HepG2 (cell line): ENCODE results near the gene CD4. TPM values are rescaled to one million over a fixed set of nuclear protein-coding genes. Genes with fewer than 3 reads are reported as not detected.
A peak's percentile ranks its signal among the peaks of the same experiment; 100 is the strongest.

Experiments
- BCL6 ChIP-seq: IDR thresholded peaks from 2 replicates; pipeline ENCODE4 v1.6.1; 2016; ENCODE audit warnings: missing genetic modification reagents, missing compliant biosample characterization
- CENPX ChIP-seq: sonication (generic); formaldehyde crosslinking; IDR thresholded peaks from 2 replicates; pipeline ENCODE4 v1.9.0; 2021; ENCODE audit warnings: mild to moderate bottlenecking, missing genetic modification reagents, moderate library complexity
- FOSL1 ChIP-seq: sonication (generic); formaldehyde crosslinking; IDR thresholded peaks from 2 replicates; pipeline ENCODE4 v1.9.0; 2021; ENCODE audit warnings: missing genetic modification reagents, borderline replicate concordance
- GPBP1L1 ChIP-seq: sonication (generic); formaldehyde crosslinking; IDR thresholded peaks from 2 replicates; pipeline ENCODE4 v1.5.0; 2020; ENCODE audit warnings: mild to moderate bottlenecking, missing genetic modification reagents
- HMG20B ChIP-seq: conservative IDR thresholded peaks from 2 replicates; pipeline ENCODE4 v1.6.1; 2016; ENCODE audit warnings: missing genetic modification reagents, missing compliant biosample characterization
- KMT2B ChIP-seq: IDR thresholded peaks from 2 replicates; pipeline ENCODE4 v1.6.1; 2016; ENCODE audit warnings: missing genetic modification reagents, missing compliant biosample characterization
- LCORL ChIP-seq, 2 experiments: fragments of 450-650 bp in 1 of 2; sonication (generic) in 1 of 2; formaldehyde crosslinking in 1 of 2; IDR thresholded peaks; 2 replicates each; pipeline versions ENCODE4 v1.5.0 to v1.6.1; 2017 to 2020; ENCODE audit warnings: antibody characterized with exemption in 1 of 2, missing genetic modification reagents in 1 of 2
- MAFF ChIP-seq: IDR thresholded peaks from 2 replicates; pipeline ENCODE4 v1.6.1; 2011; ENCODE audit warnings: low read depth, low read length, improper control_type of control experiment
- MED1 ChIP-seq: sonication (generic); formaldehyde crosslinking; IDR thresholded peaks from 2 replicates; pipeline ENCODE4 v1.4.0; 2020; ENCODE audit warnings: missing genetic modification reagents
- MTF1 ChIP-seq: sonication (generic); formaldehyde crosslinking; IDR thresholded peaks from 2 replicates; pipeline ENCODE4 v1.5.0; 2020; ENCODE audit warnings: missing genetic modification reagents
- SAFB2 ChIP-seq: sonication (generic); formaldehyde crosslinking; IDR thresholded peaks from 2 replicates; pipeline ENCODE4 v1.5.1; 2020; ENCODE audit warnings: missing genetic modification reagents, low read depth, mild to moderate bottlenecking, borderline replicate concordance
- SMAD1 ChIP-seq: sonication (generic); formaldehyde crosslinking; IDR thresholded peaks from 2 replicates; pipeline ENCODE4 v1.4.0; 2020; ENCODE audit warnings: missing genetic modification reagents, low read depth, mild to moderate bottlenecking, borderline replicate concordance
- SNRNP70 ChIP-seq: fragments of 200-400 bp; formaldehyde crosslinking; IDR thresholded peaks from 2 replicates; pipeline ENCODE4 v1.6.1; 2017; ENCODE audit warnings: mild to moderate bottlenecking, low read depth, low read length, moderate library complexity
- XRCC5 ChIP-seq: fragments of 200-400 bp; formaldehyde crosslinking; optimal IDR thresholded peaks from 2 replicates; pipeline ENCODE3; 2017; ENCODE audit warnings: mild to moderate bottlenecking, low read length
- ZBED4 ChIP-seq: sonication (generic); formaldehyde crosslinking; IDR thresholded peaks from 2 replicates; pipeline ENCODE4 v1.4.0; 2020; ENCODE audit warnings: missing genetic modification reagents, borderline replicate concordance
- ZBTB1 ChIP-seq: sonication (generic); formaldehyde crosslinking; IDR thresholded peaks from 2 replicates; pipeline ENCODE4 v1.4.0; 2020; ENCODE audit warnings: missing genetic modification reagents, borderline replicate concordance
- ZC3H4 ChIP-seq: sonication (generic); formaldehyde crosslinking; IDR thresholded peaks from 2 replicates; pipeline ENCODE4 v1.4.0; 2020; ENCODE audit warnings: missing genetic modification reagents, borderline replicate concordance
- ZNF570 ChIP-seq: sonication (generic); formaldehyde crosslinking; IDR thresholded peaks from 2 replicates; pipeline ENCODE4 v1.4.0; 2020; ENCODE audit warnings: mild to moderate bottlenecking, missing genetic modification reagents, borderline replicate concordance
- ZNF883 ChIP-seq: sonication (generic); formaldehyde crosslinking; IDR thresholded peaks from 2 replicates; pipeline ENCODE4 v1.5.1; 2020; ENCODE audit warnings: mild to moderate bottlenecking, missing genetic modification reagents; ENCODE audit errors: not compliant biosample characterization
- polyA plus RNA-seq, 8 experiments: library from polyadenylated mRNA; depleted of rRNA in 3 of 8; stranded (reverse) in 7 of 8; unstranded in 1 of 8; fragments of >200 nt; fragmentation: Illumina TruSeq in 4 of 8; extraction: Trizol in 4 of 8; gene quantifications; 2 replicates each; pipeline versions ENCODE4 v1.2.1 to v1.2.3, GENCODE V29; 2011 to 2016; ENCODE audit warnings: low read depth in 4 of 8, missing spikeins in 1 of 8, mixed read lengths in 1 of 8; ENCODE audit not compliant: insufficient read depth in 1 of 8
- total RNA-seq, 5 experiments: library from RNA; depleted of rRNA; stranded (reverse); fragments of >200 nt; fragmentation: Illumina TruSeq; extraction: Trizol; gene quantifications; 2 replicates each; pipeline ENCODE4 v1.2.3, GENCODE V29; 2016; ENCODE audit warnings: low read depth in 1 of 5
- TF ChIP-seq, protein P1 (sequence below): sonication (generic); formaldehyde crosslinking; IDR thresholded peaks from 2 replicates; pipeline ENCODE4 v1.4.0; 2020; ENCODE audit warnings: mild to moderate bottlenecking, missing genetic modification reagents
- TF ChIP-seq, protein P2 (sequence below): sonication (generic); formaldehyde crosslinking; IDR thresholded peaks from 2 replicates; pipeline ENCODE4 v1.5.0; 2020; ENCODE audit warnings: missing genetic modification reagents

CD4 gene
- total and polyA plus RNA-seq, 2 of the 13 experiments (the other 11 are each of a cell fraction or from before 2014, with no cell fraction given) = 0.07 to 0.95 TPM

GRCh38 chr12:6778574-6779550, 10.5 kb upstream of the CD4 start (continued):
- no peak for TF ChIP-seq ZNF570 (CRISPR knock-in tag)
- TF ChIP-seq HMG20B (CRISPR knock-in tag) = 0 out of 2 replicates have a peak, but pooled peaks have one; percentile 66
- TF ChIP-seq MAFF = no peak
- no peak for TF ChIP-seq SNRNP70
- TF ChIP-seq KMT2B (CRISPR knock-in tag) = 0 out of 2 replicates have a peak, but pooled peaks have one; percentile 51
- no peak for TF ChIP-seq ZC3H4 (CRISPR knock-in tag)
- TF ChIP-seq FOSL1 (CRISPR knock-in tag) = no peak
- no peak for TF ChIP-seq ZNF883 (CRISPR knock-in tag)
- no peak for TF ChIP-seq LCORL (IDR thresholded peaks at IDR 0.05)
- TF ChIP-seq LCORL (CRISPR knock-in tag; IDR thresholded peaks at IDR 0.05) = peak; percentile 74; the same call in 1 of the 2 replicates
- TF ChIP-seq, protein P1, sequence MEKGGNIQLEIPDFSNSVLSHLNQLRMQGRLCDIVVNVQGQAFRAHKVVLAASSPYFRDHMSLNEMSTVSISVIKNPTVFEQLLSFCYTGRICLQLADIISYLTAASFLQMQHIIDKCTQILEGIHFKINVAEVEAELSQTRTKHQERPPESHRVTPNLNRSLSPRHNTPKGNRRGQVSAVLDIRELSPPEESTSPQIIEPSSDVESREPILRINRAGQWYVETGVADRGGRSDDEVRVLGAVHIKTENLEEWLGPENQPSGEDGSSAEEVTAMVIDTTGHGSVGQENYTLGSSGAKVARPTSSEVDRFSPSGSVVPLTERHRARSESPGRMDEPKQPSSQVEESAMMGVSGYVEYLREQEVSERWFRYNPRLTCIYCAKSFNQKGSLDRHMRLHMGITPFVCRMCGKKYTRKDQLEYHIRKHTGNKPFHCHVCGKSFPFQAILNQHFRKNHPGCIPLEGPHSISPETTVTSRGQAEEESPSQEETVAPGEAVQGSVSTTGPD = 0 out of 2 replicates have a peak, but pooled peaks have one; percentile 9
- no peak for TF ChIP-seq ZBED4
- no peak for TF ChIP-seq ZBTB1 (CRISPR knock-in tag)
- peak; percentile 95; the same call in 1 of the 2 replicates for TF ChIP-seq SMAD1 (CRISPR knock-in tag)
- TF ChIP-seq MED1 (CRISPR knock-in tag) = peak; percentile 68
- TF ChIP-seq XRCC5 = peak; percentile 87
- peak; percentile 65; the same call in 1 of the 2 replicates for TF ChIP-seq BCL6 (CRISPR knock-in tag)
- TF ChIP-seq, protein P2, sequence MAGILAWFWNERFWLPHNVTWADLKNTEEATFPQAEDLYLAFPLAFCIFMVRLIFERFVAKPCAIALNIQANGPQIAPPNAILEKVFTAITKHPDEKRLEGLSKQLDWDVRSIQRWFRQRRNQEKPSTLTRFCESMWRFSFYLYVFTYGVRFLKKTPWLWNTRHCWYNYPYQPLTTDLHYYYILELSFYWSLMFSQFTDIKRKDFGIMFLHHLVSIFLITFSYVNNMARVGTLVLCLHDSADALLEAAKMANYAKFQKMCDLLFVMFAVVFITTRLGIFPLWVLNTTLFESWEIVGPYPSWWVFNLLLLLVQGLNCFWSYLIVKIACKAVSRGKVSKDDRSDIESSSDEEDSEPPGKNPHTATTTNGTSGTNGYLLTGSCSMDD = no peak
- no peak for TF ChIP-seq MTF1 (CRISPR knock-in tag)
- no peak for TF ChIP-seq CENPX (CRISPR knock-in tag)
- TF ChIP-seq GPBP1L1 (CRISPR knock-in tag) = no peak
- TF ChIP-seq SAFB2 (CRISPR knock-in tag) = peak; percentile 38; the same call in 1 of the 2 replicates
